ENCODE measurements around the gene BRSK1. TPM values are rescaled to one million over a fixed set of nuclear protein-coding genes. Genes with fewer than 3 reads are reported as not detected.

Gene BRSK1
- total and polyA plus RNA-seq, 2 experiments from 2014 or later = 0.55 to 1.9 TPM

GRCh38 chr19:55297267-55297666 is 13.5 kb downstream of the BRSK1 start:
- H2AFZ ChIP-seq = no peak overlapping the region
- no peaks in the 10 kb centered on the region for H3K9me3 ChIP-seq (ENCODE audit: low read depth)
- no peaks in the 10 kb centered on the region for H3F3A ChIP-seq (ENCODE audit: insufficient read depth)
- DNase-seq = no peak
- TF ChIP-seq EZH2phosphoT487 (IDR thresholded peaks at IDR 0.05; ENCODE audit: insufficient read depth, low read depth) = no peak
- no peak for TF ChIP-seq EZH2 (IDR thresholded peaks at IDR 0.05; ENCODE audit: insufficient read depth, poor library complexity, severe bottlenecking)
- WGBS, 2 experiments (ENCODE audit: low coverage in 1 of 2, low lambda C conversion rate in 2 of 2, missing lambda C conversion rate in 2 of 2) = 95% methylated on average over 10 of the region's 10 CpGs
- no peaks in the 10 kb centered on the region for H3K9me2 ChIP-seq (ENCODE audit: insufficient read depth)
- H3K4me3 ChIP-seq = no peak overlapping the region
- no peak overlapping the region for H3K4me2 ChIP-seq (ENCODE audit: unreplicated experiment)
- no peak overlapping the region for H3K27ac ChIP-seq
- H4K20me1 ChIP-seq (ENCODE audit: insufficient read depth) = no peaks in the 10 kb centered on the region
- in situ Hi-C loops (cut with MboI) = no loop called here
- no peaks in the 10 kb centered on the region for H3K27me3 ChIP-seq (replicated peaks; ENCODE audit: insufficient read depth)
- no peaks in the 10 kb centered on the region for H3K36me3 ChIP-seq (ENCODE audit: low read depth)
- H3K79me2 ChIP-seq (ENCODE audit: insufficient read depth) = no peaks in the 10 kb centered on the region
- no peaks in the 10 kb centered on the region for H3K4me1 ChIP-seq (ENCODE audit: insufficient read depth)
- H3K9ac ChIP-seq = no peak overlapping the region

DNA sequence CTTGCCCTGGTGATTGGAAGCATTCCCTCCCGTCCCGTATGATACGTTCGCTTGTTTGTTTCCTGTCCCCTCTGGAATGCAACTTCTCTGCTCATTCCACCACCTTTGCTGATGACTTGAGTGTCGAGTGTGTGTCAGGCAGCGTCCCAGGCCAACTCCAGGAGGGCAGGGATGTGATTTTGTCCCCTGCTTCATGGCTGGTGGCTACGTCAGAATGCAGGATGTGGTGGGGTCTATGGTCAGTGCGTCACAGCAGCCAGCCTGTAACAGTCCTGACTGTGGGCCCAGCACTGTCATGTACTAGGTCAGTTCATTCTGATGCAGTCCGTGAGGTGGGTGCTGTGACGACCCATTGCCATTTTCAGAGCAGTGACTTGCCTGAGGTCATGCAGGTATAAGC is 16.2 kb downstream of the BRSK1 start:
- in situ Hi-C loops (cut with MboI) = no loop called here
- H2AFZ ChIP-seq = no peak overlapping the region
- WGBS, 2 experiments (ENCODE audit: low coverage in 1 of 2, low lambda C conversion rate in 2 of 2, missing lambda C conversion rate in 2 of 2) = 79 to 83% methylated on average over 10 of the region's 10 CpGs

DNA sequence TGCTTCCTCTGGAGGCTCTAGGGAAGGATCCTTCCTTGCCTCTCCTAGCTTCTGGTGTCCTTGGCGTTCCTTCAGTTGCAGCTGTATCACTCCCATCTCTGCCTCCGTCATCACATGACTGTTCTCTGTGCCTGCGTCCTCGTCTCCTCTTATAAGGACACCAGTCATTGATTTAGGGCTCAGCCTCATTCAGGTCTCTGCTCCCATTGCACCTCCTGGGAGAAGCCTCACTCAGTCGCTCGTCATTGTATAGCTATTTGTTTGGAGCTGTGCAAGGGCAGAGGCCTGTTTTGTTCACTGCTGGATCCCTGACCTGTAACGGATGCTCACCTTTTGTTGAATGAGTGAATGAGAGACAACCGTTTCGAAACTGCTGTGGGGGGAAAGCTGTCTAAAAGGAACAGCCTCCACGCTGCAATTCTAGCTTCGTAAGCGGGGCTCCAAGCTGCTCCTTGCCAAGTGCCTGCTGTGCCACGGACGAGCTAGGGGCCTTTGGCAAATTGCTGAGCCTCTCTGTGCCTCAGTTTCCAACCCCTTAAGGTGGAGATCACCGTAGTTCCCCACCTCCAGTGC is 17.2 kb downstream of the BRSK1 start:
- Histone ChIP-seq H3F3A (ENCODE audit: insufficient read depth) (no peaks in the 10 kb centered on the region), H3K4me2 (ENCODE audit: unreplicated experiment) (no peak overlapping the region), H3K9me3 (ENCODE audit: low read depth) (no peaks in the 10 kb centered on the region), H3K9me2 (ENCODE audit: insufficient read depth) (no peaks in the 10 kb centered on the region), H3K27me3 (replicated peaks; ENCODE audit: insufficient read depth) (no peaks in the 10 kb centered on the region), H3K27ac (no peak overlapping the region), H4K20me1 (ENCODE audit: insufficient read depth) (no peaks in the 10 kb centered on the region), H3K9ac (no peak overlapping the region), H2AFZ (peak overlapping the region; percentile 95), H3K4me1 (ENCODE audit: insufficient read depth) (no peaks in the 10 kb centered on the region), H3K79me2 (ENCODE audit: insufficient read depth) (no peaks in the 10 kb centered on the region), H3K36me3 (ENCODE audit: low read depth) (no peaks in the 10 kb centered on the region), H3K4me3 (no peak overlapping the region)
- WGBS, 2 experiments (ENCODE audit: low coverage in 1 of 2, low lambda C conversion rate in 2 of 2, missing lambda C conversion rate in 2 of 2) = 58% methylated on average over 15 of the region's 15 CpGs
- in situ Hi-C loops (cut with MboI) = no loop called here
- DNase-seq = no peak
- no peak for TF ChIP-seq EZH2 (IDR thresholded peaks at IDR 0.05; ENCODE audit: insufficient read depth, poor library complexity, severe bottlenecking)
- no peak for TF ChIP-seq EZH2phosphoT487 (IDR thresholded peaks at IDR 0.05; ENCODE audit: insufficient read depth, low read depth)

More for the DNA sequence above, 16.2 kb downstream of the BRSK1 start:
- TF ChIP-seq EZH2 (IDR thresholded peaks at IDR 0.05; ENCODE audit: insufficient read depth, poor library complexity, severe bottlenecking) (no peak), EZH2phosphoT487 (IDR thresholded peaks at IDR 0.05; ENCODE audit: insufficient read depth, low read depth) (no peak)
- Histone ChIP-seq H3K9ac (no peak overlapping the region), H3K4me1 (ENCODE audit: insufficient read depth) (no peaks in the 10 kb centered on the region), H3K79me2 (ENCODE audit: insufficient read depth) (no peaks in the 10 kb centered on the region), H3F3A (ENCODE audit: insufficient read depth) (no peaks in the 10 kb centered on the region), H3K27ac (no peak overlapping the region), H3K27me3 (replicated peaks; ENCODE audit: insufficient read depth) (no peaks in the 10 kb centered on the region), H3K9me3 (ENCODE audit: low read depth) (no peaks in the 10 kb centered on the region), H3K36me3 (ENCODE audit: low read depth) (no peaks in the 10 kb centered on the region), H3K4me3 (no peak overlapping the region), H3K4me2 (ENCODE audit: unreplicated experiment) (no peak overlapping the region), H4K20me1 (ENCODE audit: insufficient read depth) (no peaks in the 10 kb centered on the region), H3K9me2 (ENCODE audit: insufficient read depth) (no peaks in the 10 kb centered on the region)
- no peak for DNase-seq

DNA sequence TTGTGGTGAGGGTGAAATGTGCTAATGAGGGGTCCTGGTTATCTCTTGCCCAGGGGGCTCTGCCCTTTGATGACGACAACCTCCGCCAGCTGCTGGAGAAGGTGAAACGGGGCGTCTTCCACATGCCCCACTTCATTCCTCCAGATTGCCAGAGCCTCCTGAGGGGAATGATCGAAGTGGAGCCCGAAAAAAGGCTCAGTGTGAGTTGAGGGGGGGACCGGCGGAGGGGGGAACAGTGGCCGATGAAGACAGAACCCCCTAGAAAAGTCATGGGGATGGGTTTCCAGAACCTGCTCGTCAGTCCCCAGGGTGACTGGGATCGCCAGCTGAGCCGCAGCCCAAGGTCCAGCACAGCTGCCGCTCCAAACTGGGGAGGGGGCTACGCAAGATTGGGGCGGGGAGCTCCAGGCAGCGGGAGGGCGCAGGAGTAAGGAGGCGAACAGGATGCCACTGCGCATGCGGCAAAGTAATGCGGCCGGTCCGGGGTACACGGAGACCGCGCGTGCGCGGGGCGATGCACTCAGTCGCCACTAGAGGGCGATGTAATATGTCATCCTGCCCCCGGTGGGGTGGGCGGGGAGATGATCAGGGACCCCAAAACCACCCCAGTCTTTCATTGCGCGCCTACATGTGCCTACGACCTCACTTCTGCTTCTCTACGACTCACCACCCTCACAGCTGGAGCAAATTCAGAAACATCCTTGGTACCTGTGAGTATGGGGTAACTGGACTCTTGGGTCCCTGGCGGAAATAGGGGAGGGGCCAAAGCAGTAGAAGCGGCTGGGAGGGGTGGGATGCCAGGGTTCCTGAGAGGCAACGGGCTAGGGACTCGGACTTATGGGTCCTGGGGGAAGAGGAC is 17.9 kb downstream of the BRSK1 start:
- DNase-seq = peak; percentile 86
- no peaks in the 10 kb centered on the region for H3K36me3 ChIP-seq (ENCODE audit: low read depth)
- 8% methylated on average over 38 to 42 of the region's 42 CpGs for WGBS, 2 experiments (ENCODE audit: low coverage in 1 of 2, low lambda C conversion rate in 2 of 2, missing lambda C conversion rate in 2 of 2)
- no peaks in the 10 kb centered on the region for H3F3A ChIP-seq (ENCODE audit: insufficient read depth)
- H4K20me1 ChIP-seq (ENCODE audit: insufficient read depth) = no peaks in the 10 kb centered on the region
- in situ Hi-C loops (cut with MboI) = no loop called here
- TF ChIP-seq EZH2 (IDR thresholded peaks at IDR 0.05; ENCODE audit: insufficient read depth, poor library complexity, severe bottlenecking) (no peak), EZH2phosphoT487 (IDR thresholded peaks at IDR 0.05; ENCODE audit: insufficient read depth, low read depth) (no peak)
- peak overlapping the region; percentile 91 for H3K4me2 ChIP-seq (ENCODE audit: unreplicated experiment)
- peak overlapping the region; percentile 74 for H3K4me3 ChIP-seq
- H3K9ac ChIP-seq = peak overlapping the region; percentile 70
- no peak overlapping the region for H3K27ac ChIP-seq
- H2AFZ ChIP-seq = peak overlapping the region; percentile 95
- H3K27me3 ChIP-seq (replicated peaks; ENCODE audit: insufficient read depth) = no peaks in the 10 kb centered on the region
- H3K9me3 ChIP-seq (ENCODE audit: low read depth) = no peaks in the 10 kb centered on the region
- H3K4me1 ChIP-seq (ENCODE audit: insufficient read depth) = no peaks in the 10 kb centered on the region
- H3K79me2 ChIP-seq (ENCODE audit: insufficient read depth) = no peaks in the 10 kb centered on the region
- no peaks in the 10 kb centered on the region for H3K9me2 ChIP-seq (ENCODE audit: insufficient read depth)
